HepG2 (cell line): ENCODE measurements around the gene FGF18. TPM values are rescaled to one million over a fixed set of nuclear protein-coding genes. Genes with fewer than 3 reads are reported as not detected.

Experiments used
- KLF15 ChIP-seq: sonication (generic); formaldehyde crosslinking; IDR thresholded peaks from 2 replicates; pipeline ENCODE4 v1.8.1; 2023; ENCODE audit warnings: borderline replicate concordance, mild to moderate bottlenecking, inconsistent platforms, missing genetic modification reagents, mixed read lengths
- KLF9 ChIP-seq: IDR thresholded peaks from 2 replicates; pipeline ENCODE4 v1.6.1; 2016; ENCODE audit warnings: low read depth
- PAXIP1 ChIP-seq: sonication (generic); formaldehyde crosslinking; conservative IDR thresholded peaks from 2 replicates; pipeline ENCODE4 v1.4.0; 2020; ENCODE audit warnings: mild to moderate bottlenecking, missing genetic modification reagents, moderate library complexity
- SIN3A ChIP-seq: IDR thresholded peaks from 2 replicates; pipeline ENCODE4 v1.6.1; 2011; ENCODE audit warnings: low read depth, mild to moderate bottlenecking, control low read depth, low read length, borderline replicate concordance
- SP5 ChIP-seq: IDR thresholded peaks from 2 replicates; pipeline ENCODE4 v1.6.1; 2016; ENCODE audit warnings: low read depth, borderline replicate concordance
- U2AF2 ChIP-seq: fragments of 200-400 bp; formaldehyde crosslinking; IDR thresholded peaks from 2 replicates; pipeline ENCODE4 v1.6.1; 2017; ENCODE audit warnings: low read depth, mild to moderate bottlenecking, low read length
- ZMAT3 ChIP-seq: sonication (generic); formaldehyde crosslinking; conservative IDR thresholded peaks from 2 replicates; pipeline ENCODE4 v1.7.0; 2021; ENCODE audit warnings: missing genetic modification reagents
- ZMYM2 ChIP-seq: sonication (generic); formaldehyde crosslinking; IDR thresholded peaks from 2 replicates; pipeline ENCODE4 v1.8.0; 2022; ENCODE audit warnings: mild to moderate bottlenecking, missing genetic modification reagents
- ZNF142 ChIP-seq: sonication (generic); formaldehyde crosslinking; IDR thresholded peaks from 2 replicates; pipeline ENCODE4 v1.4.0; 2020; ENCODE audit warnings: missing genetic modification reagents
- ZNF143 ChIP-seq: sonication (generic); formaldehyde crosslinking; IDR thresholded peaks from 2 replicates; pipeline ENCODE4 v1.4.0; 2020; ENCODE audit warnings: missing genetic modification reagents
- ZNF274 ChIP-seq: sonication (generic); formaldehyde crosslinking; IDR thresholded peaks from 2 replicates; pipeline ENCODE4 v1.5.1; 2020; ENCODE audit warnings: mild to moderate bottlenecking, missing genetic modification reagents
- ZNF558 ChIP-seq: sonication (generic); formaldehyde crosslinking; IDR thresholded peaks from 2 replicates; pipeline ENCODE4 v1.9.0; 2022; ENCODE audit warnings: mild to moderate bottlenecking, missing genetic modification reagents, borderline replicate concordance
- polyA plus RNA-seq, 8 experiments: library from polyadenylated mRNA; depleted of rRNA in 3 of 8; stranded (reverse) in 7 of 8; unstranded in 1 of 8; fragments of >200 nt; fragmentation: Illumina TruSeq in 4 of 8; extraction: Trizol in 4 of 8; gene quantifications; 2 replicates each; pipeline versions ENCODE4 v1.2.1 to v1.2.3, GENCODE V29; 2011 to 2016; ENCODE audit warnings: low read depth in 4 of 8, missing spikeins in 1 of 8, mixed read lengths in 1 of 8; ENCODE audit not compliant: insufficient read depth in 1 of 8
- total RNA-seq, 5 experiments: library from RNA; depleted of rRNA; stranded (reverse); fragments of >200 nt; fragmentation: Illumina TruSeq; extraction: Trizol; gene quantifications; 2 replicates each; pipeline ENCODE4 v1.2.3, GENCODE V29; 2016; ENCODE audit warnings: low read depth in 1 of 5
- TF ChIP-seq, protein P1 (sequence below): sonication (generic); formaldehyde crosslinking; conservative IDR thresholded peaks from 2 replicates; pipeline ENCODE4 v1.8.0; 2022; ENCODE audit warnings: missing genetic modification reagents
- TF ChIP-seq, protein P2 (sequence below): fragments of 450-650 bp; IDR thresholded peaks from 2 replicates; pipeline ENCODE4 v1.6.1; 2017
- TF ChIP-seq, protein P3 (sequence below): sonication (generic); formaldehyde crosslinking; IDR thresholded peaks from 2 replicates; pipeline ENCODE4 v1.8.0; 2022; ENCODE audit warnings: missing genetic modification reagents, low read depth, mild to moderate bottlenecking, borderline replicate concordance

FGF18 gene
- total and polyA plus RNA-seq, 2 of the 13 experiments (the other 11 are each of a cell fraction or from before 2014, with no cell fraction given) = not detected

GRCh38 chr5:171387970-171388815 is 31.3 kb upstream of the FGF18 start (continued):
- TF ChIP-seq PAXIP1 (CRISPR knock-in tag) (peak; percentile 25; the same call in 1 of the 2 replicates), ZNF143 (CRISPR knock-in tag) (no peak), KLF15 (CRISPR knock-in tag) (peak; percentile 74; the same call in 1 of the 2 replicates), U2AF2 (0 out of 2 replicates have a peak, but pooled peaks have one; percentile 15), ZNF142 (CRISPR knock-in tag) (peak; percentile 83), SIN3A (peak; percentile 54; the same call in 1 of the 2 replicates), ZMAT3 (CRISPR knock-in tag) (peak; percentile 91), SP5 (0 out of 2 replicates have a peak, but pooled peaks have one; percentile 19), ZNF558 (peak; percentile 97), KLF9 (CRISPR knock-in tag) (peak; percentile 80; the same call in 1 of the 2 replicates), ZMYM2 (CRISPR knock-in tag) (0 out of 2 replicates have a peak, but pooled peaks have one; percentile 16), ZNF274 (CRISPR knock-in tag) (peak; percentile 91)
- TF ChIP-seq, protein P1, sequence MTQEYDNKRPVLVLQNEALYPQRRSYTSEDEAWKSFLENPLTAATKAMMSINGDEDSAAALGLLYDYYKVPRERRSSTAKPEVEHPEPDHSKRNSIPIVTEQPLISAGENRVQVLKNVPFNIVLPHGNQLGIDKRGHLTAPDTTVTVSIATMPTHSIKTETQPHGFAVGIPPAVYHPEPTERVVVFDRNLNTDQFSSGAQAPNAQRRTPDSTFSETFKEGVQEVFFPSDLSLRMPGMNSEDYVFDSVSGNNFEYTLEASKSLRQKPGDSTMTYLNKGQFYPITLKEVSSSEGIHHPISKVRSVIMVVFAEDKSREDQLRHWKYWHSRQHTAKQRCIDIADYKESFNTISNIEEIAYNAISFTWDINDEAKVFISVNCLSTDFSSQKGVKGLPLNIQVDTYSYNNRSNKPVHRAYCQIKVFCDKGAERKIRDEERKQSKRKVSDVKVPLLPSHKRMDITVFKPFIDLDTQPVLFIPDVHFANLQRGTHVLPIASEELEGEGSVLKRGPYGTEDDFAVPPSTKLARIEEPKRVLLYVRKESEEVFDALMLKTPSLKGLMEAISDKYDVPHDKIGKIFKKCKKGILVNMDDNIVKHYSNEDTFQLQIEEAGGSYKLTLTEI (CRISPR knock-in tag) = no peak
- TF ChIP-seq, protein P2, sequence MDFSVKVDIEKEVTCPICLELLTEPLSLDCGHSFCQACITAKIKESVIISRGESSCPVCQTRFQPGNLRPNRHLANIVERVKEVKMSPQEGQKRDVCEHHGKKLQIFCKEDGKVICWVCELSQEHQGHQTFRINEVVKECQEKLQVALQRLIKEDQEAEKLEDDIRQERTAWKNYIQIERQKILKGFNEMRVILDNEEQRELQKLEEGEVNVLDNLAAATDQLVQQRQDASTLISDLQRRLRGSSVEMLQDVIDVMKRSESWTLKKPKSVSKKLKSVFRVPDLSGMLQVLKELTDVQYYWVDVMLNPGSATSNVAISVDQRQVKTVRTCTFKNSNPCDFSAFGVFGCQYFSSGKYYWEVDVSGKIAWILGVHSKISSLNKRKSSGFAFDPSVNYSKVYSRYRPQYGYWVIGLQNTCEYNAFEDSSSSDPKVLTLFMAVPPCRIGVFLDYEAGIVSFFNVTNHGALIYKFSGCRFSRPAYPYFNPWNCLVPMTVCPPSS = no peak
- TF ChIP-seq, protein P3, sequence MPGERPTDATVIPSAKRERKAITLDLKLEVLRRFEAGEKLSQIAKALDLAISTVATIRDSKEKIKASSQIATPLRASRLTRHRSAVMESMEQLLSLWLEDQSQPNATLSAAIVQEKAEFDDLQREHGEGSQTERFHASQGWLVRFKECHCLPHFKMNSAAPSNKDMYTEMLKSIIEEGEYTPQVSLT (CRISPR knock-in tag) = peak; percentile 47; the same call in 1 of the 2 replicates
